Measurements from ENCODE around the gene POU2AF1. TPM values are rescaled to one million over a fixed set of nuclear protein-coding genes. Genes with fewer than 3 reads are reported as not detected.

Gene POU2AF1
- total and polyA plus RNA-seq, 2 of the 8 experiments (the other 6 are each of a cell fraction or from before 2014, with no cell fraction given), result not detected

DNA sequence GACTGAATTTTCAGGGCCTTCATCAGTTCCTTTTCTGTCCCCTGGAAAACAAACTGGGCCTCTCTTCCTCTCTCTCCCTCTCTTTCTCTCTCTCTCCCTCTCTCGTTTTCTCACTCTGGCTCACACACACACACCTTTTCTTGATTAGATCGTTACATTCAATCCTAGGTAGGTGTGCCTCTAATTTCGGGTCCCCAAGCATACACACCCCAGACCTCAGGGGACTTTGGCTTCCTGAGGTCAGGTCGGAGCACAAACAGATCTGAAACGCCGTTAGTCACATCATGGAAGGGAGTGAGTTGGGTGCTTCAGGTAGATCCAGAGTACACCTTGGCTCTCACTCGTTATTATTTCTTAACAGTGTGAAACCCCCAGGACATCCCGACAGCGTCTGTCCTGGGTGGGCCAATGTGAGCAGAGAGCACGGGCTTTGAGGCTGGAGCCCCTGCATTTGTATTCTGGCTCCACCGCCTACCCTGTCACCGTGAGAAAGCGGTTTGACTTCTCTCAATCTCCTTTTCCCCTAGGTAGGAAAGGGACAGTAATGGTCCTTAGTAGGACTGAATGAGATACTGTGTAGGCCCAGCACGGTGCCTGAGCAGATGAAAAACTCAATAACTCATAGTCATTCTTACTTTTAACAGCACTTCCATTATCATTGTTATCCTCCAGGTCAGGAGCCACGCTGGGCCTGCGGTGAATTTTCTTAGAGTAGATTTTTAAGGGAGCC lies 37.3 kb upstream of the POU2AF1 start (continued):
- no peak for TF ChIP-seq KDM4A (IDR thresholded peaks at IDR 0.05; ENCODE audit: low read depth, low read length, severe bottlenecking)

All from H1 (cell line).